ENCODE measurements around the gene PTK7.

PTK7 gene

GRCh38 chr6:43122146-43122545 is 46.0 kb downstream of the PTK7 start:
- 71% methylated on average over 1 of the region's 2 CpGs for WGBS (ENCODE audit: insufficient coverage)
- POLR2A ChIA-PET, result no interaction called here
- Histone ChIP-seq H3K27ac (ENCODE audit: insufficient read depth in 1 of 2, low read depth in 1 of 2, low read length in 2 of 2, poor library complexity in 1 of 2, severe bottlenecking in 2 of 2) (no peak overlapping the region), H3K4me3 (ENCODE audit: control insufficient read depth in 1 of 7, extremely low read depth in 1 of 7, insufficient read depth in 4 of 7, low read depth in 2 of 7, low read length in 6 of 7) (no peak overlapping the region), H3K36me3 (ENCODE audit: control insufficient read depth in 4 of 4, insufficient read depth in 4 of 4, low read length in 3 of 4) (no peaks in the 10 kb centered on the region), H3K27me3 (replicated peaks in 2 of 5; ENCODE audit: control insufficient read depth in 4 of 5, insufficient read depth in 5 of 5, low read length in 4 of 5) (no peaks in the 10 kb centered on the region), H3K9me3 (ENCODE audit: control extremely low read depth in 1 of 5, control insufficient read depth in 4 of 5, insufficient read depth in 2 of 5, low read depth in 1 of 5, low read length in 4 of 5) (no peaks in the 10 kb centered on the region), H3K4me1 (ENCODE audit: control extremely low read depth in 1 of 4, control insufficient read depth in 4 of 4, insufficient read depth in 4 of 4, low read length in 3 of 4) (no peaks in the 10 kb centered on the region)
- CTCF ChIA-PET, result interaction anchor here (1.0 to 1.1 kb wide), 2 partner anchors 21 to 23 kb away, joined by 3 read pairs; no protein-coding TSS in a partner anchor
- DNase-seq, result no peak

GRCh38 chr6:43123461-43124314 is 47.6 kb downstream of the PTK7 start:
- Histone ChIP-seq H3K36me3 (ENCODE audit: control insufficient read depth in 4 of 4, insufficient read depth in 4 of 4, low read length in 3 of 4) (no peaks in the 10 kb centered on the region), H3K9me3 (ENCODE audit: control extremely low read depth in 1 of 5, control insufficient read depth in 4 of 5, insufficient read depth in 2 of 5, low read depth in 1 of 5, low read length in 4 of 5) (no peaks in the 10 kb centered on the region), H3K4me1 (ENCODE audit: control extremely low read depth in 1 of 4, control insufficient read depth in 4 of 4, insufficient read depth in 4 of 4, low read length in 3 of 4) (no peaks in the 10 kb centered on the region), H3K4me3 (ENCODE audit: control insufficient read depth in 1 of 7, extremely low read depth in 1 of 7, insufficient read depth in 4 of 7, low read depth in 2 of 7, low read length in 6 of 7) (no peak overlapping the region), H3K27ac (ENCODE audit: insufficient read depth in 1 of 2, low read depth in 1 of 2, low read length in 2 of 2, poor library complexity in 1 of 2, severe bottlenecking in 2 of 2) (no peak overlapping the region), H3K27me3 (replicated peaks in 2 of 5; ENCODE audit: control insufficient read depth in 4 of 5, insufficient read depth in 5 of 5, low read length in 4 of 5) (no peaks in the 10 kb centered on the region)
- no peak for DNase-seq
- WGBS (ENCODE audit: insufficient coverage), result 96% methylated on average over 23 of the region's 25 CpGs
- ChIA-PET CTCF (interaction anchor here (0.8 to 3.1 kb wide), 5 partner anchors 11 to 52 kb away, joined by 3 to 19 read pairs (median 3); no protein-coding TSS in a partner anchor), POLR2A (interaction anchor here (0.5 kb wide), 1 partner anchor 241 kb away, joined by 4 read pairs; no protein-coding TSS in a partner anchor)

GRCh38 chr6:43124481-43124880 is 48.4 kb downstream of the PTK7 start:
- CTCF ChIA-PET, result interaction anchor here (0.7 to 3.1 kb wide), 5 partner anchors 10 to 109 kb away, joined by 3 to 19 read pairs (median 3); no protein-coding TSS in a partner anchor
- WGBS (ENCODE audit: insufficient coverage), result 88% methylated on average over 4 of the region's 6 CpGs
- Histone ChIP-seq H3K36me3 (ENCODE audit: control insufficient read depth in 4 of 4, insufficient read depth in 4 of 4, low read length in 3 of 4) (no peaks in the 10 kb centered on the region), H3K4me1 (ENCODE audit: control extremely low read depth in 1 of 4, control insufficient read depth in 4 of 4, insufficient read depth in 4 of 4, low read length in 3 of 4) (peaks cover 0 to 2% (median 0%) of the 10 kb centered on the region in 4 experiments), H3K27ac (ENCODE audit: insufficient read depth in 1 of 2, low read depth in 1 of 2, low read length in 2 of 2, poor library complexity in 1 of 2, severe bottlenecking in 2 of 2) (no peak overlapping the region), H3K27me3 (replicated peaks in 2 of 5; ENCODE audit: control insufficient read depth in 4 of 5, insufficient read depth in 5 of 5, low read length in 4 of 5) (no peaks in the 10 kb centered on the region), H3K9me3 (ENCODE audit: control extremely low read depth in 1 of 5, control insufficient read depth in 4 of 5, insufficient read depth in 2 of 5, low read depth in 1 of 5, low read length in 4 of 5) (no peaks in the 10 kb centered on the region), H3K4me3 (ENCODE audit: control insufficient read depth in 1 of 7, extremely low read depth in 1 of 7, insufficient read depth in 4 of 7, low read depth in 2 of 7, low read length in 6 of 7) (no peak overlapping the region)
- POLR2A ChIA-PET, result no interaction called here
- DNase-seq, result no peak

- no peaks in the 10 kb centered on the region for H3K9me3 ChIP-seq (ENCODE audit: control extremely low read depth in 1 of 5, control insufficient read depth in 4 of 5, insufficient read depth in 2 of 5, low read depth in 1 of 5, low read length in 4 of 5)
- ChIA-PET POLR2A (interaction anchor here (0.6 to 1.0 kb wide), 2 partner anchors 58 to 82 kb away, joined by 3 to 4 read pairs; no protein-coding TSS in a partner anchor), CTCF (interaction anchor here (0.7 to 3.1 kb wide), 6 partner anchors 8 to 109 kb away, joined by 3 to 19 read pairs (median 4); no protein-coding TSS in a partner anchor)
- peaks cover 0 to 5% (median 0%) of the 10 kb centered on the region in 4 experiments for H3K4me1 ChIP-seq (ENCODE audit: control extremely low read depth in 1 of 4, control insufficient read depth in 4 of 4, insufficient read depth in 4 of 4, low read length in 3 of 4)
- H3K27ac ChIP-seq (ENCODE audit: insufficient read depth in 1 of 2, low read depth in 1 of 2, low read length in 2 of 2, poor library complexity in 1 of 2, severe bottlenecking in 2 of 2), result no peak overlapping the region
- DNase-seq, result no peak
- H3K27me3 ChIP-seq (replicated peaks in 2 of 5; ENCODE audit: control insufficient read depth in 4 of 5, insufficient read depth in 5 of 5, low read length in 4 of 5), result no peaks in the 10 kb centered on the region
- H3K4me3 ChIP-seq (ENCODE audit: control insufficient read depth in 1 of 7, extremely low read depth in 1 of 7, insufficient read depth in 4 of 7, low read depth in 2 of 7, low read length in 6 of 7), result no peak overlapping the region
- H3K36me3 ChIP-seq (ENCODE audit: control insufficient read depth in 4 of 4, insufficient read depth in 4 of 4, low read length in 3 of 4), result no peaks in the 10 kb centered on the region
- WGBS (ENCODE audit: insufficient coverage), result 90% methylated on average over 4 of the region's 6 CpGs
These were observed 49.0 kb downstream of the PTK7 start for GRCh38 chr6:43125119-43125518.

GRCh38 chr6:43125555-43125954 is 49.4 kb downstream of the PTK7 start:
- ChIA-PET CTCF (interaction anchor here (0.9 to 3.1 kb wide), 8 partner anchors 9 to 123 kb away, joined by 3 to 19 read pairs (median 4); no protein-coding TSS in a partner anchor), POLR2A (interaction anchor here (1.0 kb wide), 1 partner anchor 83 kb away, joined by 3 read pairs; no protein-coding TSS in a partner anchor)
- H3K27ac ChIP-seq (ENCODE audit: insufficient read depth in 1 of 2, low read depth in 1 of 2, low read length in 2 of 2, poor library complexity in 1 of 2, severe bottlenecking in 2 of 2), result no peak overlapping the region
- peaks cover 0 to 5% (median 0%) of the 10 kb centered on the region in 4 experiments for H3K4me1 ChIP-seq (ENCODE audit: control extremely low read depth in 1 of 4, control insufficient read depth in 4 of 4, insufficient read depth in 4 of 4, low read length in 3 of 4)
- 100% methylated on average over 1 of the region's 1 CpG for WGBS (ENCODE audit: insufficient coverage)
- DNase-seq, result no peak
- H3K9me3 ChIP-seq (ENCODE audit: control extremely low read depth in 1 of 5, control insufficient read depth in 4 of 5, insufficient read depth in 2 of 5, low read depth in 1 of 5, low read length in 4 of 5), result no peaks in the 10 kb centered on the region
- H3K4me3 ChIP-seq (ENCODE audit: control insufficient read depth in 1 of 7, extremely low read depth in 1 of 7, insufficient read depth in 4 of 7, low read depth in 2 of 7, low read length in 6 of 7), result no peak overlapping the region
- peaks cover 0 to 3% (median 0%) of the 10 kb centered on the region in 4 experiments for H3K36me3 ChIP-seq (ENCODE audit: control insufficient read depth in 4 of 4, insufficient read depth in 4 of 4, low read length in 3 of 4)
- H3K27me3 ChIP-seq (replicated peaks in 2 of 5; ENCODE audit: control insufficient read depth in 4 of 5, insufficient read depth in 5 of 5, low read length in 4 of 5), result no peaks in the 10 kb centered on the region

GRCh38 chr6:43127180-43127579 is 51.1 kb downstream of the PTK7 start:
- DNase-seq, result peak in 1 of 3 donors; percentile 12
- ChIA-PET CTCF (interaction anchor here (3.1 kb wide), 1 partner anchor 16 kb away, joined by 19 read pairs; no protein-coding TSS in a partner anchor), POLR2A (no interaction called here)
- no peaks in the 10 kb centered on the region for H3K9me3 ChIP-seq (ENCODE audit: control extremely low read depth in 1 of 5, control insufficient read depth in 4 of 5, insufficient read depth in 2 of 5, low read depth in 1 of 5, low read length in 4 of 5)
- H3K4me1 ChIP-seq (ENCODE audit: control extremely low read depth in 1 of 4, control insufficient read depth in 4 of 4, insufficient read depth in 4 of 4, low read length in 3 of 4), result peaks cover 0 to 5% (median 0%) of the 10 kb centered on the region in 4 experiments
- H3K27me3 ChIP-seq (replicated peaks in 2 of 5; ENCODE audit: control insufficient read depth in 4 of 5, insufficient read depth in 5 of 5, low read length in 4 of 5), result no peaks in the 10 kb centered on the region
- peaks cover 0 to 10% (median 5%) of the 10 kb centered on the region in 4 experiments for H3K36me3 ChIP-seq (ENCODE audit: control insufficient read depth in 4 of 4, insufficient read depth in 4 of 4, low read length in 3 of 4)
- H3K4me3 ChIP-seq (ENCODE audit: control insufficient read depth in 1 of 7, extremely low read depth in 1 of 7, insufficient read depth in 4 of 7, low read depth in 2 of 7, low read length in 6 of 7), result no peak overlapping the region
- no peak overlapping the region for H3K27ac ChIP-seq (ENCODE audit: insufficient read depth in 1 of 2, low read depth in 1 of 2, low read length in 2 of 2, poor library complexity in 1 of 2, severe bottlenecking in 2 of 2)
- WGBS (ENCODE audit: insufficient coverage), result 98% methylated on average over 12 of the region's 12 CpGs

- no peak for DNase-seq
- H3K4me1 ChIP-seq (ENCODE audit: control extremely low read depth in 1 of 4, control insufficient read depth in 4 of 4, insufficient read depth in 4 of 4, low read length in 3 of 4), result peaks cover 0 to 5% (median 0%) of the 10 kb centered on the region in 4 experiments
- 92% methylated on average over 11 of the region's 11 CpGs for WGBS (ENCODE audit: insufficient coverage)
- H3K9me3 ChIP-seq (ENCODE audit: control extremely low read depth in 1 of 5, control insufficient read depth in 4 of 5, insufficient read depth in 2 of 5, low read depth in 1 of 5, low read length in 4 of 5), result no peaks in the 10 kb centered on the region
- H3K27me3 ChIP-seq (replicated peaks in 2 of 5; ENCODE audit: control insufficient read depth in 4 of 5, insufficient read depth in 5 of 5, low read length in 4 of 5), result no peaks in the 10 kb centered on the region
- no peak overlapping the region for H3K4me3 ChIP-seq (ENCODE audit: control insufficient read depth in 1 of 7, extremely low read depth in 1 of 7, insufficient read depth in 4 of 7, low read depth in 2 of 7, low read length in 6 of 7)
- H3K36me3 ChIP-seq (ENCODE audit: control insufficient read depth in 4 of 4, insufficient read depth in 4 of 4, low read length in 3 of 4), result peaks cover 0 to 16% (median 9%) of the 10 kb centered on the region in 4 experiments
- ChIA-PET POLR2A (no interaction called here), CTCF (interaction anchor here (1.7 kb wide), 1 partner anchor 65 kb away, joined by 7 read pairs; no protein-coding TSS in a partner anchor)
- H3K27ac ChIP-seq (ENCODE audit: insufficient read depth in 1 of 2, low read depth in 1 of 2, low read length in 2 of 2, poor library complexity in 1 of 2, severe bottlenecking in 2 of 2), result no peak overlapping the region
These were observed 51.8 kb downstream of the PTK7 start for GRCh38 chr6:43127877-43128276.

All from common myeloid progenitor, CD34-positive (primary cell).